SH-SY5Y (cell line): ENCODE results near the gene EVC2.

ENCODE experiments used
- GATA2 ChIP-seq: IDR thresholded peaks from 2 replicates; pipeline ENCODE4 v1.6.1; 2011; ENCODE audit warnings: mild to moderate bottlenecking, low read depth, low read length
- GATA3 ChIP-seq: IDR thresholded peaks from 2 replicates; pipeline ENCODE4 v1.6.1; 2011; ENCODE audit warnings: low read depth, mild to moderate bottlenecking, low read length, moderate library complexity

GRCh38 chr4:5734853-5735252 lies 26.5 kb upstream of the EVC2 start:
- TF ChIP-seq GATA2, result no peak
- TF ChIP-seq GATA3, result no peak
